Effector memory CD4-positive, alpha-beta T cell (primary cell): ENCODE measurements around the gene TRIM54.
A peak's percentile ranks its signal among the peaks of the same experiment; 100 is the strongest.
"Not testable (repeated sequence)": the region's sequence is repeated elsewhere in the genome, so short reads cannot be mapped to it uniquely, and the experiment has no call there.

Experiments used
- DNase-seq, 3 donors: peaks; one replicate each; pipeline ENCODE4 v3.0.0-alpha.2; 2020
- H3K27ac ChIP-seq: 2 replicates; pipeline ENCODE4 v1.7.0; 2013; ENCODE audit warnings: mild to moderate bottlenecking, low read length, moderate library complexity; ENCODE audit not compliant: insufficient read depth, poor library complexity, severe bottlenecking
- H3K27me3 ChIP-seq: replicated peaks from 2 replicates; pipeline ENCODE4 v1.7.0; 2013; ENCODE audit warnings: mild to moderate bottlenecking, low read length; ENCODE audit not compliant: insufficient read depth, control insufficient read depth, poor library complexity, severe bottlenecking
- H3K36me3 ChIP-seq: 2 replicates; pipeline ENCODE4 v1.7.0; 2013; ENCODE audit warnings: mild to moderate bottlenecking, low read length, moderate library complexity; ENCODE audit not compliant: control insufficient read depth, insufficient read depth
- H3K4me1 ChIP-seq: 2 replicates; pipeline ENCODE4 v1.7.0; 2013; ENCODE audit warnings: low read length, mild to moderate bottlenecking; ENCODE audit not compliant: control insufficient read depth, insufficient read depth, poor library complexity, severe bottlenecking
- H3K4me3 ChIP-seq: 2 replicates; pipeline ENCODE4 v1.7.0; 2013; ENCODE audit warnings: low read length, low read depth, mild to moderate bottlenecking; ENCODE audit not compliant: insufficient read depth, poor library complexity, severe bottlenecking
- H3K9me3 ChIP-seq: 2 replicates; pipeline ENCODE4 v1.7.0; 2013; ENCODE audit warnings: mild to moderate bottlenecking, low read length, moderate library complexity; ENCODE audit not compliant: control insufficient read depth

The TRIM54 gene

DNA sequence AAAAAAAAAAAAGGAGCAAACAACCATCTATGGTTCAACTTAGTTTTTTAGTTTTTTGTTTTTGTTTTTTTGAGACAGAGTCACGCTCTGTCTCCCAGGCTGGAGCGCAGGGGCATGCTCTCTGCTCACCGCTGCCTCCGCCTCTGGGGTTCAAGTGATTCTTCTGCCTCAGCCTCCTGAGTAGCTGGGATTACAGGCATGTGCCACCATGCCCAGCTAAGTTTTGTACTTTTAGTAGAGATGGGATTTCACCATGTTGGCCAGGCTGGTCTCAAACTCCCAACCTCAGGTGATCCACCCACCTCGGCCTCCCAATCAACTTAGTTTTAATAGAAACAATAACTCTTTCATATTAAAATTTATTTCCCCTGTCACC, 71.1 kb downstream of the TRIM54 start:
- DNase-seq, H3K9me3 ChIP-seq, H3K27me3 ChIP-seq, H3K27ac ChIP-seq, H3K4me3 ChIP-seq, H3K36me3 ChIP-seq: not testable (repeated sequence)
- peaks cover 24% of the 10 kb centered on the region for H3K4me1 ChIP-seq

DNA sequence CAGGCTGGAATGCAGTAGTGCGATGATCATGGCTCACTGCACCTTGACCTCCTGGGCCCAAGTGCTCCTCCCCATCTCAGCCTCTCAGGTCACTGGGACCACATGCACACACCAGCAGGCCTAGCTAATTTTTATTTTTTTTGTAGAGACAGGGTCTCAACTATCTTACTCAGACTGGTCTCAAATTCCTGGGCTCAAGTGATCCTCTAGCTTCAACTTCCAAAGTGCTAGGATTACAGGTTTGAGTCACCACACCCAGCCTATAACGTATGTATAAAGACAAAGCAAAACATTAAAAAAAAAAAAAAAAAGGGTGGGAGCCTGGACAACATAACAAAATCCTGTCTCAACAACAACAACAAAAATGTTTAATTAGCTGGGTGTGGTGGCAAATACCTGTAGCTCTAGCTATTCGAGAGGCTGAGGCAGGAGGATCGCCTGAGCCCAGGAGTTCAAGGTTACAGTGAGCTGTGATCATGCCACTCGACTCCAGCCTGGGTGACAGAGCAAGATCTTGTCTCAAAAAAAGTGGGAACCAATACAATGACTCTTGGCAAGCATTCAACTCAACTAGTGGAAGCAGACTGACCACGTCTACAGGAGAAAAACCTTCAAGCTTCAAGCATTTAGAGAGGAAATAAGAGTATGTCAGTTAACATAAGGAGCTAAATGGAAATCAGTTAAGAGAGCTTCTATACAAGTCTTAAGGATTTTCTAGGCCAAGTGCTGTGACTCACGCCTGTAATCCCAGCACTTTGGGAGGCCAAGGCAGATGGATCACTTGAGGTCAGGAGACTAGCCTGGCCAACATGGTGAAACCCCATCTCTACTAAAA, 71.8 kb downstream of the TRIM54 start:
- Histone ChIP-seq H3K9me3 (no peaks in the 10 kb centered on the region), H3K4me1 (peaks cover 24% of the 10 kb centered on the region), H3K4me3 (no peak overlapping the region), H3K36me3 (peaks cover 5% of the 10 kb centered on the region), H3K27me3 (no peaks in the 10 kb centered on the region), H3K27ac (no peak overlapping the region)
- no peak for DNase-seq

DNA sequence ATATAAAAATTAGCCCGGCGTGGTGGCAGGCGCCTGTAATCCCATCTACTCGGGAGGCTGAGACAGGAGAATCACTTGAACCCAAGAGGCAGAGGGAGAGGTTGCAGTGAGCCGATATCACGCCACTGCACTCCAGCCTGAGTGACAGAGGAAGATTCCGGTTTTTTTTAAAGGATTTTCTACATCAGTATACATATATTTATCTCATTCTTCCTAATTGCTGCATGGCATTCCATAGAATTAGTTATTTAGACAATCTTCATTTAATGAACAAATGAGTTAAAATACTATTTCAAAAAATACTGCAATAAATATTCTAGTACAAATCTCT, 72.3 kb downstream of the TRIM54 start:
- Histone ChIP-seq H3K27ac (no peak overlapping the region), H3K27me3 (no peaks in the 10 kb centered on the region), H3K9me3 (no peaks in the 10 kb centered on the region), H3K36me3 (peaks cover 5% of the 10 kb centered on the region), H3K4me3 (no peak overlapping the region), H3K4me1 (peaks cover 24% of the 10 kb centered on the region)
- no peak for DNase-seq

DNA sequence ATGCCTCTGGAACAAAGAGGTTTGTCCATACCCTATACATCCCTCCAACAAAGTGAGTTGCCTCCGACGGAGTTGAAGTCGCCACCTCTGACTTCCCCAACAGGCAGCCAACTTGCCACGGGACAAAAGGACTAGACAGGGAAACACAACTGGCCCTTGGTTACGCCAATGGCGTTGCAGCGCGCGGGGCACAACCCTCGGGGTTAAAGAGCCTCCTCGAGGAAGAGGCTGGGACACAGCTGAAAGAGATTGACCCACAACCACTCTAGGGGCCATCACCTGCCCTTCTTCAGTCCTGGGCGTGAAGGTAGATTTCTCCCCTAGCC, 73.8 kb downstream of the TRIM54 start:
- Histone ChIP-seq H3K27ac (peak overlapping the region; percentile 92), H3K27me3 (no peaks in the 10 kb centered on the region), H3K4me1 (peaks cover 24% of the 10 kb centered on the region), H3K36me3 (no peaks in the 10 kb centered on the region), H3K4me3 (peak overlapping the region; percentile 87), H3K9me3 (no peaks in the 10 kb centered on the region)
- DNase-seq = peak in 1 of 3 donors; percentile 23

GRCh38 chr2:27356382-27357181, 74.4 kb downstream of the TRIM54 start, which contains the start of gene GTF3C2:
Gene GTF3C2, minus strand, starts transcription at chr2:27356764. Its CDS starts 13,210 bp downstream, at chr2:27343554.
- Histone ChIP-seq H3K4me1 (peaks cover 24% of the 10 kb centered on the region), H3K4me3 (peak within 1 kb of the TSS; percentile 87), H3K36me3 (no peaks in the 10 kb centered on the region), H3K27me3 (no peaks in the 10 kb centered on the region), H3K27ac (peak within 1 kb of the TSS; percentile 92), H3K9me3 (no peaks in the 10 kb centered on the region)
- peak; percentile 85 to 90 (median 89) for DNase-seq
